Fibroblast of skin of scalp (primary cell): Measurements from ENCODE around the gene PFDN2.
A peak's percentile ranks its signal among the peaks of the same experiment; 100 is the strongest.
"Not testable (repeated sequence)": the region's sequence is repeated elsewhere in the genome, so short reads cannot be mapped to it uniquely, and the experiment has no call there.

Experiments used
- DNase-seq: peaks from one replicate; pipeline ENCODE4 v3.0.0-alpha.2; 2013

PFDN2 gene

DNA sequence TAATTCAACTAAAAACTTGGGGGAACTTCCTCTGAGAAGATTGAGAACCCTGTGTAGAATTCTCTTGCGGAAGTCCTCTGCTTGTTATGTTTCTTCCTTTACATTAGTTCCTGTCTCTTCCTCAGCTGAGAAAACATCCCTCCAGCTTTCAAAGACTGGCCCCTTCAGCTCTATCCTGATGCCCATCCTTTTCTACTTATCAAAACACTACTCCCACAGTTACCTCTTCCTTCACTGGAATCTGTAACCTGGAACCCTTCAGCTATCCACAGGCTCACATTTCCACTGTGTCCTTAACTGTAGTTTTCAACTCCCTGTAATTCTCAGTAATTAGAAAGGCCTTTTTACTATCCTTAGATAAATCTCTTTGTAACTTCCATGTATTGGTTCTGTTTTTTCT is 20.6 kb upstream of the PFDN2 start:
- DNase-seq: no peak

DNA sequence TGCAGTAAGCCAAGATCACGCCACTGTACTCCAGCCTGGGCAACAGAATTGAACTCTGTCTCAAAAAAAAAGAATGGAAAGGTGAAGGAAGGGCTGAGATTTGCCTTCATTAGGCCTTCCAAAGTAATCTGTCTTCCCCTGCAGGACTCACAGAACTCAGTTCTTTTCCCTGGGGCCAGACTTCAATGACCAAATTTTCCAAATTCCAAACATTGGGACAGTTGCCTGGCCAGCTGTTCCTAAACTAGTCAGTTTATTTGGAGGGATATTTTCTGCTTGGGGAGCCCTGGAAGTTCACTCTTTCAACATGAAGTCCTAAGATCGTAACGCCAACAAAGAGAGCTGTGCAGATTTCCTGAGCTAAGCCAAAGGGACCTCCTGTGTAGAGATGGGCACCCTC is 20.0 kb upstream of the PFDN2 start:
- DNase-seq: no peak

DNA sequence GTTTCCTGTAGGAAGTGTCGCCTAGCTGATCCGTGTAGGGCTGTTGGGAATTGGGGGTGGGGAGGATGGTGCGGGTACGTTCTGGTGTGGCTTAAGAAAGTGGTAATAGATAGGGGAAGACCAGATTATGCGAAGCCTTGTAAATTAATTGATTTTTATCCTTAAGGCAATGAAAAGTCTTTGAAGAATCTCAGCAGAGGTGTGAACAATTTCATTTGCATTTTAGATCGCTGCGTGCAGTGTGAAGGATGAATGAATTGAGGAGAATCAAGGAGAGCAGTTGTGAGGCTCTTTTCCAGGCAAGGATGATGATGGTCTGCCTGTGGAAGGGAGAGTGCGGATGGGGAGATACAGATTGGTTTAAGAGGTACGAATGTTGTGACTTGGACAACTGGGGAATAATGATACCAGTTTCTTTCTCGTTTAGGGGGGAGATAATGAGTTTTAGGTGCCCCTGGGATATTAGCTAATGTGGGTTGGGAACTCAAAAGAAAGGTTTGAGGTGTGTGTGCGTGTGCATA is 15.4 kb upstream of the PFDN2 start:
- no peak for DNase-seq

DNA sequence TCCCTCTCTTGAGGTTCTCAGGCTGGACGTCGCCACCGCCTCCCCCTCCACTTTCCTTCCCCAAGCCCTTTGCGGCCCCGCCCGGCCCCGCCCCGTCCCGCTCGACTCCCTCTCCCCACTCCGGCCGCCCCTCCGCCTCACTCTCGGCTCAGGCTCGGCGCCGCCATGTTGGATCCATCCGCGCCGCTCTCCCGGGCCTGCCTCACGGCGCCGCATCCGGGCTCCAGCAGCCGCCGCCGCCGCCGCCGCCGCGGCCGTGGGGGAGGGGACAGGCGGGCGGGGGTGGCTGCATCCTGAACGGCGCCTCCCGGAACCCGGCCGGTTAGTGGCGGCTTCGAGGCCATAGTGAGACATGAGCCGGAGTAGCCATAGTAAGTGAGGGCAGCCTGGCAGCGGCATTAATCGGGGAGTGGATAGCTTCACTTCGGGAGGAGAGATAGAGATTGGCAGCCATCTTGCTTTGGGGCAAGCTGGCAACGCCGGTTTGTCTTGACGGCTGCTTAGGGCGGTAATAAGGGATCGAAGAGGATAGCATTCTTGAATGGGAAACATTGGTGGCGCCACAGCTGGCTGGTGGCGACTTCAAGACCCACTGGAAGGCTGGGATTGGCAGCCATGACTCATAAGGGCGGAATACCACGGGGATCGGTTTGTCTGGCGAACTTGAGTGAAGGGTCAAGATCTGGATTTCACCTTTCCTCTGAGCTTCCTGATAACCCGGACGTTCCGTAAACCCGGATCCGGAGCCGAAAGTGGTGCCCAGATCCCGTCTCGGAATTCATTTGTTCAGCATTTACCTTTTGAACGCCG is 14.8 kb upstream of the PFDN2 start, which contains the start of gene DEDD:
DEDD (minus strand) TSS at position 258 of the 810 bp plus-strand sequence. CDS start 8,205 bp downstream, outside the sequence.
- DNase-seq: peak; percentile 98

DNA sequence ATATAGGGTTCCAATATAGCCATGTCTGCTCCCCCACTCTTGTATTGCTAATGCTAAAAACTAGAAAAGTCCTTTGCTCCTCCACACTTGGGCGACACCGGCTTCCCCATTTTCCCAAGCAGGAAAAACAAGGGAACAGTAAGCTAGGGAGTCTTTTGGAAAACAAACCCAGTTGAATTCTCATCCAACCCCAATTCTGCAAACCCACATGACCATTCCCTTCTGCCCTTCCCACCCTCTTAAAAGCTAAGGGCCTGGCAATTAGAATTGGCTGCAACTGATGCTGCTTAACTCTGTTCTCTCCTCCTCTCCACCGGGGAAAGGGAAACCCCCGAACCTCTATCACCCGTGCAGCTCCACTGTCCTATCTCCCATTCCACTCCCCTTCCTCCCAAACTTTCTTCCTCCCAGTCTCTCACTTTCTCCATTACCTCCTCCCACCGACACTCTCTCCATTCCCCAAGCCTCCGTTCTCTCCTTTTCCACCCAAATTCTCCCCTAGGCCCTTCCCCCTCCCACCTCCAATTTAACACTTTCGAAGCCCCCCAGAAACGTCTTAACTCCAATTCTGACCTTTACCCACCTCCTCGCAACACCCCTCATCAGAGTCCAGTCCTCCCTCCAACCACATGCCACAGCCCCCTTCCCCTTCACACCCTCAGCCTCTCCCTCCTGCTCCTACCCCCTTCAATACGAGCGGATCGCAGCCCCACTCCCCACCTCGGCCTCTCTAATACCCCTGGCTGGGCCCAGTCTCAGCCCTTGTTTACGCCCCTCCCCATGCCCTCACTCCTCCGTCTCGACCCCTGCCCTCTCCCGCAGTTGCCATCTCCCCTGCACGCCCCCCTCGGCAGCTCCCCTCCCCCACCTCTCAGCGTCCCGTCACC is 13.9 kb upstream of the PFDN2 start:
- no peak for DNase-seq

DNA sequence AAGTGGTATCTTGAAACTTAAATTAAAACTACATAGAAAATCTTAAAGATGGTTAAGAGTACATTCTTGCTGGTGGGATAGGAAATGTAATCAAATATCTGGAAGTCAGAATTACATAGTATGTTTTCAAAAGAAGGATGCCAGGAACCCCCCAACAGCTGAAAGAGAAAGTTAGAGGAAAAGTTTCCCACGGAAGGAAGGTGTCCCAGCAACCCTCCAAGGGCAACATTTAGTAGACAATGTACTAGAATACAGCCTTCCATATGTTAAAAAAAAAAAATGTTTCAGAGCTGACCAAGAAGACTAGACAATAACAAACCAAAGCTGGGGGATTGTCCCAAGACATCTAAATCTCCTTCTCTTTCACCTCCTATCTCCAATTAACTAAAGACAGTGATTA is 12.4 kb upstream of the PFDN2 start:
- no peak for DNase-seq

DNA sequence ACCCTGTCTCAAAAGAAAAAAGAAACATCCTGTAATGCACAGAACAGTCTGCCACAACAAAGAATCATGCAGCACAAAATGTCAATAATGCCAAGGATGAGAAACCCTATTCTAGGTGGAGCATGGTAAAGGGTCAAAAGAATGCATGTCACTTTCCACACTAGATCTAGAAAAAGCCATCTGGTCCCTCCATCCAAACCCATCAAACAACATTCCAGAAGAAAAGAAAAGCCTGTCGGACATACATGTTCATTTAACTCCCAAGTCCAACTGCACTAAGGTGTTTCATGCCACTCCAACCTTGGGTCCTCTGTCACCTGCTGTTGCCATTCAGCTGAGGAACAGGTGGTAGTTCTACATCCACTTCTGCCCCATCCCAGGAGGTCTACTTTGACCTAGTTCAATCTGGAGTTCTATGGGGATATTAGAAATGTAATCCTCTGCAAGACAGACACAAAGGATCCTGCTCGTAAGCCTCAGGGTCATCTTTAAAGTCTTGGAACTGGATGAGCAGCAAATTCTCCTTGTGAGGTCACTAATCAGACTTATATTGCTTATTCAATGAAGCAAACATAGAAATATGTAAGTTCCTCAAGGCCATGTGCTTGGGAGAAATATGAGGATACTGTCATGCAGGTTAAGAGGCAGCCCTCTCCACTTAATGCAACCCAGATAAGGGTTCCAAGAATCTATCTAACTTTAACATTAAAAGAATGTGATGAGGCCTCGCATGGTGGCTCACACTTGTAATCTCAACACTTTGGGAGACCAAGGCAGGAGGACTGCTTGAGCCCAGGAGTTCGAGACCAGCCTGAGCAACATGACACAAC is 11.0 kb upstream of the PFDN2 start:
- DNase-seq: no peak

DNA sequence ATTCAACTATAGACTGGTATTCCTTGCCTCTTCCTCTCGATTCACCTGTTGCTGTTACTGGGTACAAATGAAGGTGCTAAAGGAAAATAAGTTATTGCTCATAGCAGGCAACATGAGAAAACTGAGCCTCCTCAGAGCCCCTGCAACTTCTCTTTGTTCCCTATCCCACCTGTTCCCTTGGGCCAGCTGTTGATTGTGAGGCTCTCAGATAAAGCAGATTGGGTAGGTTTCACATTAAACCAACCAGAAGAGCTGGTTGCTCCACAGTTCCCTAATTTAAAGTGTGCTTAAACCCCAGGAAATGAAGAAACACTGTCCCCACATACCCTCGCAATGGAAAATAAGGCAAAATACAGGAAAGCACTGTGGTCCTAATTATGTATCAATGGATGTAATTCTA is 9.8 kb upstream of the PFDN2 start:
- DNase-seq: no peak

DNA sequence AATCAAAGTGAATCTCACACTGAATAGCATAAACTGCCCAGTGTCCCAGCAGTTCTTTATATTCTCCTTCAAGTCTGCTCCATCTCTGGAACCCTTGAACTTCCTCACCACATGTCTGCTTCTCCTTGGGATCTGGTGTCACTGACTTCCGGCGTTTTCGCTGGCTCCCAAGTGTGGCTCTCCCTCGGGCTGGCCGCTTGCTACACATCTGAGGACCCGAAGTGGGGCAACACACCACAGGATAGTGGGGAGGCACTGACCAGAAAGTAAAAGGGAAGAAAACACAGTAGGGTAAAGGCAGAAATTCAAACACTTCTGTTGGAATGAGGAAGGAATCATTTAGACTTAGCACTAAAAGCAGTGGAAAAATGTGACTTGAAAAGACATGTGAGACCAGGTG is 5.1 kb upstream of the PFDN2 start:
- no peak for DNase-seq

DNA sequence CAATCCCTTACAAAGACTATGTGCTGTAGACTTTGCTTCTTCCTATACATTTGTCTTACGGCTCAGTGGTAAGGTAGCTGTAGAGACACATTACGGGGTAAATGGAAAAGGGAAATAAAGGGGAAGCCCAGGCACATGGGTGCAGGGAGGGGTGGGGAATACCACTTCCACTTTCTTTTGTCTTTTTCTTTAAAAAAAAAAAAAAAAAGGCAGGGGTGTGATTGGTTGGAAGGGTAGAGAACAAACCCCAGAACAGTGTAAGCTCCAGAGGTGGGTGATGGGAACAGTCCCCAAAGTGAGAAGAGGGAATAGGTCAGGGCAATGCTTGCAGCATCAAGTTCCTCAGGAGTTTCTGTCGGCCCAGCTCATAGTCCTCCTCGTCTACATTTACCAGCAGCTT is 4.0 kb upstream of the PFDN2 start:
- no peak for DNase-seq

DNA sequence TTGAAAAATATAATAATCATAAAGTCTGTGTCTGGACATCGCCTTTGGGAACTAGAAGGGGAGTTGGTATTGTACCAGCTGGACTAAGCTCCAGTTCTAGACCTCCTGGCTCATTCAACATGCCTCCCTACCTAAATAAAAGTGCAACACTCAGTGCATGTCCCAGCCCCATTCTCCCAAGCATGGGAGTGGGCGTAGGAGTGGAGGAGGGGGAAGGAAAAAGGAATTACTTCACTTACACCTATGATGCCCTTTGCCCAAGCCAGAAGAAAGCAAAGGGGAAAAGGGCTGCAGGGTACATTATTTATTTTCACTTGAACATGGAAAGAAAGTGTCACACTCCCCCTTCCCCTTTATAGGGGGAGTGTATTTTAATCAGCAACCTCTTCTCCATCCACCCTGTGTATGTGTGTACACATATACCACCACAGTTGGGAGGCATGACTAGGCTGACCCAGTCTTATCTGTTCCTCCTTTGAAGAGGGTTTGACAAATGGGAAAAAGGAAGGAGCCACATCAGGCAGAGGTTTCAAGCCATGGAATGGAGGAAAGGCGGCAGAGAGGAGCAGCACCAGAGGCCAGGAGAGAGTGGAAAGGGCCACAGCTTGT is 3.3 kb upstream of the PFDN2 start:
- no peak for DNase-seq

DNA sequence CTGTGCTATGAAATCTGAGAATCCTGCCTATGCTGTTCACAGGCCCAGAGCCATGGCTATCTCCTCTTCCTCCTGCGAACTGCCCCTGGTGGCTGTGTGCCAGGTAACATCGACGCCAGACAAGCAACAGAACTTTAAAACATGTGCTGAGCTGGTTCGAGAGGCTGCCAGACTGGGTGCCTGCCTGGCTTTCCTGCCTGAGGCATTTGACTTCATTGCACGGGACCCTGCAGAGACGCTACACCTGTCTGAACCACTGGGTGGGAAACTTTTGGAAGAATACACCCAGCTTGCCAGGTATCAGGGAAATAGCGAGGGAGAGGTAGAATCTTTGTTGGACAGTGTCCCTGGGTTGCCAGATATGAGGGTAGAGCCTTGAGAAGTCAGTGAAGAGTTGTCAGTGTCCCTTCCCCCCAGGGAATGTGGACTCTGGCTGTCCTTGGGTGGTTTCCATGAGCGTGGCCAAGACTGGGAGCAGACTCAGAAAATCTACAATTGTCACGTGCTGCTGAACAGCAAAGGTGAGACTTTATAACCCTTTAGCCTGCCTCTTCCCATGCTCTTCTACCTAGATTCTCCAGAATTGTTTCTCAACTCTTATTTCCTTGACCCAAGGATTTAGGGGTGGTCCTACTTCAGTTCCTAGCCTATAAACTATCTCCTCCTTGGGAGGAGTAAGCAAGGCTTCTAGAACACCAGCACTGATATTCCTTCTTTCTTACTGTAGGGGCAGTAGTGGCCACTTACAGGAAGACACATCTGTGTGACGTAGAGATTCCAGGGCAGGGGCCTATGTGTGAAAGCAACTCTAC is 1.5 kb upstream of the PFDN2 start:
- DNase-seq: peak; percentile 72

DNA sequence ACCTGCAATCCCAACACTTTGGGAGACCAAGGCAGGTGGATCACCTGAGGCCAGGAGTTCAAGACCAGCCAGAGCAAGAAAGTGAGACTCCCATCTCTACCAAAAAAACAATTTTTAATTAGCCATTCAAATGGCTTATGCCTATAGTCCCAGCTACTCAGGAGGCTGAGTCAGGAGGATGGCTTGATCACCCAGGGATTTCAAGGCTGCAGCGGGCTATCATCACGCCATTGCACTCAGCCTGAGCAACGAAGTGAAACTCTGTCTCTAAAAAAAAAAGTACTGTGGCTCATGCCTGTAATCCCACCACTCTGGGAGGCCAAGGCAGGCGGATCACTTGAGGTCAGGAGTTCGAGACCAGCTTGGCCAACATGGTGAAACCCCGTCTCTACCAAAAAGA is 1.9 kb downstream of the PFDN2 start:
- DNase-seq: not testable (repeated sequence)

DNA sequence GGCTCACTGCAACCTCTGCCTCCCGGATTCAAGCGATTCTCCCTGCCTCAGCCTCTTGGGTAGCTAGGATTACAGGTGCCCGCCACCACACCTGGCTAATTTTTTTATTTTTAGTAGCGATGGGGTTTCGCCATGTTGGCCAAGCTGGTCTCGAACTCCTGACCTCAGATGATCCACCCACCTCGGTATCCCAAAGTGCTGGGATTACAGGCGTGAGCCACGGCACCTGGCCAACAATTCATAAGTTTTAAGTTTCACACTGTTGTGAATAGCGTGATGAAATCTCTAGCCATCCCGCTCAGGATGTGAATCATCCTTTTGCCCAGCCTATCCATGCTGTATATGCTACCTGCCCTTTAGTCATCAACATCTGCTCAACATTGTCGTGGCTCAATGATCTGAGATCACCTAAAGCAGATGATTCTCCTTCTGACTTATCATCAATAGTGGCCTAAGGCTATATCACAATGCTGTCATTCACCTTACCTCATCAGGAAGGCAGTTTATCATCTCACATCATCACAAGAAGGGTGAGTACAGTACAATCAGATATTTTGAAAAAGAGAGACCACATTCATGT is 2.6 kb downstream of the PFDN2 start:
- peak; percentile 51 for DNase-seq

DNA sequence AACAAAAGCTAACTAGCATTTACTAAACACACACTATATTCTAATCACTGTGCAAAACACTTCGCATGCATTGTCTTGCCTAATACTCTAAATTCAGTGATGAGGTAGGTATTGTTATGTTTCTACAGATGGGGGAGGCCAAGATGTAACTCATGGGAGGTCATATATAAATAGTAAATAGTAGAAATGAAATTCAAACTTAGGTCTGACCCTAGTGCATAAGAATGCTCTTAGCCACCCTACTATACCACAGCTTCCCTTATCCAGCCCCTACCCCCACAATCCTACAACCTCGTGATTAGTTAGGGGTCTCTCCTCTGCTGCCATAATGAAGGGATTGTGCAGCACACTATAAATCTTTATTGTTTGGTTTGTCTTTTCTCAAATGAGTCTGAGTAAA is 3.3 kb downstream of the PFDN2 start:
- no peak for DNase-seq

DNA sequence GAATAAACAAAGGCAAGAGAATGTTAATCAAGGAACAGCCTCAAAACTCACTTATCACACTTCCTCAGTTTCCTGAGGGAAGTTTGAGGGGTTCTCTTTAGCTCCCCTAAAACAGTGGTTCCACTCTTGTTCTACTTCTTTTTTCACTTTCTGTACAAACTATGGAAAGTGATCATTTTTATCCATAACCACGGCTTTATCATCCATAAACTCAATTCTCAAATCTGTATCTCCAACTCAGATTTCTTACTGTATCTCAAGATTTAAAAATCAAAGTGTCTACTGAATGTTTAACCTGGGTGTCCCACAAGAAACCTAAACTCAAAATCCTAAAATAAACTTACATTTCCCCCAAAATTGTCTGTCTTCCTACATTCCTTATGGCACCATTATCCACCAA is 3.9 kb downstream of the PFDN2 start:
- DNase-seq: no peak

DNA sequence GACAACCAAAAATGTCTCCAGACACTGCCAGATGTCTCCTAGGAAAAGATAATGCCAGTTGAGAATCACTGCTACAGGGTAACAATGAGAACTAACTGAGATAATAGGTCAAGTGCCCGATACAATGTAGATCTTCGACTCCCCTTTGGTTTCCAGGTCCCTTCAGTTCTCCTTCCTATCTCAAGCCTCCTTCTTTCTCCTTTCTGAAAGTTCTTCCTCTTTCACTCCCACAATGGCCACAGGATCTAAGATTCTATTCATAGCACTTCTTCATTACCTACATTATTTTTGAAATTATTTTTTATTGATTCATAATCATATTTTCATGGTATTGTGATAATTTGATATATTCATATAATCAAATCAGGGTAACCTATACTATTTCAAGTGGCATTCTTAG is 6.3 kb downstream of the PFDN2 start:
- no peak for DNase-seq

DNA sequence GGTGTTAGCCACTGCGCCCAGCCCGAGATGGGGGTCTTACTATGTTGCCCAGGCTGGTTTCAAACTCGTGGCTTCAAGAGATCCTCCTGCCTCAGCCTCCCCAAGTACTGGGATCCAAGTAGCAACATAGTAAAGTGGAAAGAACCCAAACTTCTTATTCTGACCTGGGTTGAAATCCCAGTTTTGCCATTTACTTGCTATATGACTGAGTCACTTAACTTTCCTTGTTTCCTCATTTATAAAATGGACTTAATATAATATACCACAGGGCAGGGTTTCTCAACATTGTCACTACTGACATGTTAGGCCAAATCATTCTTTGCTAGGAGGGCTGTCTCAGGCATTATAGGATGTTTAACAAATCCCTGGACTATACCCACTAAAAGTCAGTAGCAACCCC is 6.7 kb downstream of the PFDN2 start:
- no peak for DNase-seq

DNA sequence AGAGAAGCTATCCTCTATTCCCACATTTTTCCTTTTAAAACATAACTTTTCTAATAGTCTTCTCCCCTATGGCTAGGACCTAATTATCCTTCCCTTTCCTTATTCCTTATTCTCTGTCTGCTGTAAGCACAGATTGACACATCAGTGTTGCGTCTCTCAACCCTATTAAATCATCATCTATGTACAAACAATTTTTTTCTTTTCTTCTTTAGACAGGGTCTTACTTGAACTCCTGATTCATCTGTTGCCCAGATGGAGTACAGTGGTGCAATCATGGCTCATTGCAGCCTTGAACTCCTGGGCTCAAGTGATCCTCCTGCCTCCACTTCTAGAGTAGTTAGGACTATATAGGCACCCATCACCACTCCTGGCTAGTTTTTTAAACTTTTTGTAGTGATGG is 11.4 kb downstream of the PFDN2 start:
- no peak for DNase-seq

DNA sequence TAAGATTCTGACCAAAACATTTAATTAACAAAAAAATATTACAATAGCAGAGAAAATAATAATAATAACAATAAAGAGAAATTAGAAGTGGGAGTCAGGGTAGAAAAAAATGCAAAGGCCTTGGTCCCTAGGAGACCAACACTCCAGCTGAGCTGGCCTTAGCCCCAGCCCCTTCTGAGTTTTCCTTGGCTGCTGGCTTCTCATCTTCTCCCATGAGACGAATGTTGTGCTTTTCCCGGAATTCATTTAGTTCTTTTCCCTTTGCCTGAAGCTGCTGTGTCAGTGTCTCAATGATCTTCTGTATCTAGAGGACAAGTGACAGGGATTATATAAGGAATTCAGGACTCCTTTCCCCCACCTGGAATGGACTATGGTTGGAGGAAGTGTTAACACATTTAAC is 17.3 kb downstream of the PFDN2 start:
- no peak for DNase-seq
